HG03558 (cell line): ENCODE data around the gene C22orf23.

Experiments used
- ATAC-seq: cut with Tn5 transposase; IDR thresholded peaks from one replicate; pipeline ENCODE4 v1.9.1; 2021; ENCODE audit warnings: moderate number of reproducible peaks; ENCODE audit not compliant: unreplicated experiment; ENCODE audit errors: extremely low read depth

The C22orf23 gene

DNA sequence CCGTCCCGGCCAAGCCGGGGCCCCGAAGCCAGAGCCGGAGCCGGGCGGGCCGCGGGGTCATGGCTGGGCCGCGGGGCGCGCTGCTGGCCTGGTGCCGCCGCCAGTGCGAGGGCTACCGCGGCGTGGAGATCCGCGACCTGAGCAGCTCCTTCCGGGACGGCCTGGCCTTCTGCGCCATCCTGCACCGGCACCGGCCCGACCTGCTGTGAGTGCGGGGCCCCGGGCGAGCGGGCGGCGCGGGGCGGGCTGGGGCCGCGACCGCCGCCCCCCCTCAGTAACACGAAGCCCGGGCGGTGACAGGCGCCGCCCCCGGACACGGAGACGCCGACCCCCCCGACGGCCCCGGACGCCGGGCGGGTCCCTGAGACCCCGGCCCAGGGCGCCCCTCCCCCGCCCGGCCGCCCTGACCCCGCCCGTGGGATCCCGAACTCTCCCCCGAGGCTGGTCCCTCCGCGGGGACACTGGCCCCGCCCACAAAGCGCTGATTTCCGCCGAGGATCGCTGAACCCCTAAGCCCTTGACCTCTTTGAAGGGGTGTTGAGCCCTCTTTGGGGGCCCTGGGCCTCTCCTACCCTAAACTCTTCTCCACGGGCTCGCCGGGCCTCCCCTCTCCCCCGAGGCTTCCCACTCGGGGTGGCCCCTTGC, 46.9 kb downstream of the C22orf23 start:
- ATAC-seq = no peak

DNA sequence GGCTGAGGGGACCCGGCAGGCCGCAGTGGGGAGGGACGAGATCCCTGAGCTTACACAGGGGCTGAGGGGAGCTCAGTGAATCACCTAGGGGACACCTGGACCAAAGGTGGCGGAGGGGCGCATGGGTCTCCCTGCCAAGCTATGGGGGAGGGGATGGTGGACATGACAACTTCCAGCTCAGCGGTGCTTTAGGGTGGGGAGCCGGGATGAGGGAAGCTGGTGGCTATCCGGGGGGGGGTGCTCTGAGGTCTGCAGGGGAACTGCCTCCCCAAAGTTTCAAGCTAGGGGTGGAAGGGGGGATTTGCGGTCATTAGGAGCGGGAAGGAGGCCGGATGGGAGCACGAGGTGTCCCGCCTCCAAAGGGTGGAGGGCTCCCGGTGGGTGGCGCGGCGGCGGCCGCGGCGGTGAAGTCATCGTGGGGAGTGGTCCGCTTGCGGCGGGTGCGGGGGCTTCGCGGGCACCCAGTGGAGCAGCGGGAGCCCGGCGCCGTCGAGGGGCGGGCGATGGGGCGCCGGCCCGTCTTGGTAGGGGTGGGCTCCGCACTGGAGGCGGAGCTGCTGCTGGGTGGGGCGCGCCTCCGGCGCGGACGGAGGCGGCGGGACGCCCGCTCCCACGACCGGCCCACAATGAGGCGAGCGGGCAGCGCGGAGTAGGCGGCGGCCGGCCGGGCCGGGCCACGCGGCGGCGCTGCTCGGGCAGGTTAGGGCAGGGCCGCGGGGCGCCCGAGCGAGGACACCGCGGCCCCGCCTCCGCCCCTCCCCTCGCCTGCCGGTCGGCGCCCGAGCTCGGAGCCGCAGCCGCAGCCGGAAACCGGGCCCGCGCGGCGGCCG, 47.7 kb downstream of the C22orf23 start, which contains the start of gene MICALL1:
MICALL1 (plus strand) TSS at position 764 of the 830 bp plus-strand sequence. CDS start 126 bp downstream, outside the sequence.
- ATAC-seq = peak; percentile 46

DNA sequence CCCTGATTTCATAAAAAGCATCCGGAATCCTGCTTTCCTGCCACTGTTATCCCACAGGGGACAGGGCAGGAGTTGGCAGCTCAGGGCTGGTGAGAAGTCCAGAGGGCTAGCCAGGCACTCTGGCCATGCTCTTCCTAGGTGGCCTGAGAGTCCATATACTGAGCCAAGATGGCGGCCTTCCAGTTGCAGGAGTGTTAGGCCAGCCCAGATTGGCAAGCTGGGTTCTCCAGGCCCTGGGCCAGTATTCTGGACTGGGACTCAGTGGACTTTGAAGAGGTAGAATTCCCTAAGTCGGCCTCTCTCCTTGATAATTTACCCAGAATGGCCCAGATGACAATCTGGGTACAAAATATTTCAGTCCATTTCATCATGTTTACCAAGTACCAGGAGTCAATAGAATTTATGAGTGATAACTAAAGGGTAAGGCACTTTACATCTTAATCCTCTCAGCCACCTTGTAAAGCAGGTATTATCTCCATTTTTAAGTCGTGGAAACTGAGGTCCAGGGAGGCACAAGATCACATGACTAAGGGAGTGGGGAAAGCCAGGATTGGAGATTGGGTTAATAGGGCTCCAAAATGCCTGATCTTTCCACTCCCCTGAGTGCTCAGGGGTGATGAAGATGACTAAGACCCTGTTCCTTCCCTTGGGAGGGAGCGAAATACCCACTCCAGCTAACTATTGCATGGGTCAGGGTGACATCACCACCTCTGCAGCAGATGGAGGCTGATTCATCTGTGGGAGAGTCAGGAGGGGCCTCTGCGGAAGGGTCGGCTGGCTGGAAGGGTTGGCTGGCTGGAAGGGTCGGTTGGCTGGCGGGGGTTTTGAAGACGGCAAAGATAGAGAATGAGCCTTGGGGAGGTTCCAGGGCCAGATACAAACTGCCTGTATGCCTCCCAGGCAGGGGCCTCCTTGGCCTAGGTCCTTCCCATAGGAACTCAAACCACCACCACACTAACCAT, 48.5 kb downstream of the C22orf23 start:
- no peak for ATAC-seq

DNA sequence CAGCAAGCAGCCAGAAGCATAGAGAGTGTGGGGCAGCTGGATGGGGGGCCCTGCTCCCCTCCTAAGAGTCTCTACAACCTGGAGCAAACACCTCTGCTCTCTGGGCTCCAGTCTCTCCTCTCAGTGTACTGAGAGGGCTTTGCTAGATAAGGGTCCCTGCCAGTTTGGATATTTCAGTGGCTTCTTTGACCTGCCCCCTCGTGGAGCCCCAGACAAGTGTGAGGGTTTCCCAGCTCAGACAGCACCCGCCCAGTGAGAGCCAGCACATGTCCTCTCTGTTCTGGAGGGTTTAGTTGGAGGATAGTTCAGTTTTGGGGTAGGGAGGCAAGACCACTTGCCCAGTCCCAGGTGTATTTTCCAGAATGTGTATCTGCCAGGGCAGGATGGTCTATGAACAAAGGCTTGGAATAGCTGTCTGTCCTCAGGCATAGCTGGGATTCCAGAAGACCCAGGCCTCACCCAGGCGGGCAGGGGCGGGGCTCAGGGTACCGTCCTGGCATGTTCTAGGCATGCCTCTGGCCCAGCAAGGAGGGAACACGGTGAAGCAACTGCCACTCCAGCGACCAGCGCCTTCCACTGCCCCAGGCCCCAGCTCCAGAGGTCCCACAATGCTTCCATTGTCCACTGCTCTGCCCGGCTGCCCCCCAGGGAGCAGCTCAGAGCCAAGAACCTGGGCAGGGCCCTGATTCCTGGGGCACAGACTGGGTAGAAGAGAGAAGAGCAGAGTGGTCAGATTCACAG, 54.8 kb downstream of the C22orf23 start:
- ATAC-seq = no peak

DNA sequence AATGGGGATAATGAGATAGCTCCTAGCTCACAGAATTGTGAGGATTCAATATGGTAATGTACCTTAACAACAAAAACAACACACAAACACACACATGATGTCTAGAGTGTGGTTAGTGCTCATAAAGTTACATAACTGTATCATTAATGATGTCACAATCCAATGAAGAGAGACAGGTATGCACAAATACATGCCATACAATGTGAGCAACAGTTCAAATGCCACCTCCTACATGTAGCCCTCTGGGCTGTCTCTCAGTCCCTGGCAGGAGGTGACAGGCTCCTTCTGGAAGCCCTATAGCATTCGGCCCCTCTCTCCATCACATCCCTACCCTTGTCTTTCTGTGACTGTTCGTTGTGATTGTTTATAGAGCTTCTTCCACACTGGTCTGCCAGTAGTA, 55.6 kb downstream of the C22orf23 start:
- no peak for ATAC-seq

DNA sequence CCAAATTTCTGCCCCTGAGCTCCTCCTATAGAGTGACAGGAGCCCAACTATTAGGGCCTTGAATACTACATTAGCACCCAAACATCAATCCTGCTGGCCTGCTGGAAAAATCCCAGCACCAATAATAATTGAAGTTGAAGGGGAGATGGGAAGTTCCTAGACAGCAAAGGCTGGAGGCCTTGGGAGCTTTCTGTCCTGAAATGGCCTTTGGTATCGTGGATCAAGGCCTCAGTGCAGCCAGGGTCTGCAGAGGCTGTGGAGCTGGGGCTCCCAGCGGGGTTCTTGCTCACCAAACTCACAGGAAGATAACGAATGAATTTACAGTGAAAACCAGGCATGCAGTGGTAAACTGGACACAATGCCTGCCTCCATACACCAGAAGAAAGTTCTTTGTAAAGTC, 56.5 kb downstream of the C22orf23 start:
- ATAC-seq = no peak

DNA sequence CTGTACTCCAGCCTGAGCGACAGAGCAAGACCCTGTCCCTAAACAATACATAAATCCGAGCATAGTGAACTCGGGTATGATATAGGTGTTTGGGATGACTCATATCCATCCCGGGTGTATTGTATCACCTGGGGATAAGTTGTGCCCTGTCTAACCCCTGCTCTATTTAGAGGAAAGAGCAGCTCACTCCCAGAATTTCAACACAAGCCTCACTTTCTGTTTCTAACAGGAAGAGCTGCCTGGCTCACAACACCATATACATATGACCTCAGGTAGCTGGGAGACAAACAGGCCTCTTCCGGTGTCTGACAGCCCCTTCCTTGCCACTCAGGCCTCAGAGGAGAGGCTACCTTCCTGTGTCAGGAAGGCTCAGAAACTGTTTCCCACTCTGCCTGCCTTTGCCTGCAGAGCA, 57.2 kb downstream of the C22orf23 start:
- ATAC-seq = no peak

DNA sequence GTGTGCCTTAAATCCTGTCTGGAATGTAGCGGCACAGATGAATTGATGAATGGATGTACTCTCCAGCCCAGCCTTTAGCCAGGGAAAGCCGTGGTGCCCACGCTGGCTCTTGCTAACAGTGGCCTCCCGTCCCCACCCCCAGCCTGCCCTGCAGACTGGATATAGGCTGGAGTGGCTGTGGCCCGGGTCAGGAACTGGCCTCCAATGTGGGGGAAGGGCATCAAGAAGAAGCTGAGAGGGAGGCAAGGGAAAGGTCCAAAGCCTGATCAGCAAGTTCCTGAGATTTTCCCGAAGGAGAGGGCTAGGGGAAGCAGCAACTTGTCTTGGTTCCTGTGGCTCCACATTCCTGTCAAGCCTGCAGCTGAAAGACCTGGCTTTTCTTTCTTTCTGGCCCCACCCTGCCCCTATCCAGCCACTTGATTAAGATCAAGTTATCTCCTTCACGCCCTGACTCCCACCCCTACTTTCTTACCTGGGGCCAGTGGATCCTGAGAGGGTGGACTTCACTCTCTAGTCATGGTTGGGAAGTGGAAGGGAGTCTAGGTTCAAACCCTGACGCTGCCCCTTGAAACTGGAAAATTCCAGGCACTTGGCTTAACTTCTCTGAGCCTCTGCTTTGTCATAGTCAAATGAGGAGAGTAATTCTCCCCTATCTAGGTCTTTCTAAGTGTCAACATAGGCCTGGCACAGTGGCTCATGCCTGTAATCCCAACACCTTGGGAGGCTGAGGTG, 58.3 kb downstream of the C22orf23 start:
- ATAC-seq = no peak

DNA sequence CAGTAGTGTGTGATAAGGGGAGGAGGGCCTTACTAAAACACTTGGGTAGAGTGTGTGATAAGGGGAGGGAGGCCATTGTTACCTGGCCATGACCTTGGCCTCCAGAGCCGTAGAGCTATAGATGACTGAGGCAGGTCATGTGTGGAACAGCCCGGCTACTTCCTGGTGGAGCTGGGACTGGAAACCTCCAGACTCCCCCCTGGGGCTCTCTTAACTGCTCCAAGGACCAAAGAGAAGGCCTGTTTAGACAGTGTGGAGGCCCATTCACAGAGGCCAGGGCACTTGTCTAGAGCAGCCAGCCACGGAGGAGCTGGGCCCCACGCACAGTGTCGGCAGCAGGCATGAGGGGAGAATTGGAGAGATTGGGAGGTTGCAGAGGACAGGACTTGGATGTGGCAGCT, 59.8 kb downstream of the C22orf23 start:
- no peak for ATAC-seq
